GM18861 (cell line): ENCODE data around the gene GTPBP6.
A peak's percentile ranks its signal among the peaks of the same experiment; 100 is the strongest.
"Not testable (repeated sequence)": the region's sequence is repeated elsewhere in the genome, so short reads cannot be mapped to it uniquely, and the experiment has no call there.

Experiments
- ATAC-seq: cut with Tn5 transposase; IDR thresholded peaks from one replicate; pipeline ENCODE4 v1.9.1; 2021; ENCODE audit not compliant: unreplicated experiment

GTPBP6 gene

GRCh38 chrX:295136-295535 is 23.5 kb downstream of the GTPBP6 start:
- ATAC-seq: no peak

- no peak for ATAC-seq
Observed at GRCh38 chrX:292900-293897, 25.4 kb downstream of the GTPBP6 start.

GRCh38 chrX:291411-291901 is 27.1 kb downstream of the GTPBP6 start:
- no peak for ATAC-seq

- ATAC-seq: no peak
Observed at GRCh38 chrX:290476-291166, 28.0 kb downstream of the GTPBP6 start.

- no peak for ATAC-seq
Observed at GRCh38 chrX:288561-288991, 30.0 kb downstream of the GTPBP6 start.

- ATAC-seq: no peak
Observed at GRCh38 chrX:287670-288069, 30.9 kb downstream of the GTPBP6 start.

- ATAC-seq: no peak
Observed at GRCh38 chrX:285076-285677, 33.4 kb downstream of the GTPBP6 start.

GRCh38 chrX:283115-283845 is 35.3 kb downstream of the GTPBP6 start:
- peak; percentile 95 for ATAC-seq

GRCh38 chrX:282000-282681 is 36.5 kb downstream of the GTPBP6 start:
- not testable (repeated sequence) for ATAC-seq

- ATAC-seq: no peak
Observed at GRCh38 chrX:281166-281999, 37.2 kb downstream of the GTPBP6 start, which contains the start of gene PLCXD1. Gene PLCXD1, plus strand, starts transcription at chrX:281381. Its CDS starts 2,807 bp downstream, at chrX:284188.

GRCh38 chrX:280722-281121 is 37.9 kb downstream of the GTPBP6 start:
- not testable (repeated sequence) for ATAC-seq

- ATAC-seq: not testable (repeated sequence)
Observed at GRCh38 chrX:279757-280604, 38.6 kb downstream of the GTPBP6 start.

GRCh38 chrX:276581-277201 is 41.9 kb downstream of the GTPBP6 start:
- ATAC-seq: peak; percentile 32

GRCh38 chrX:275967-276580 is 42.5 kb downstream of the GTPBP6 start:
- peak; percentile 77 for ATAC-seq

GRCh38 chrX:275476-275966 is 43.1 kb downstream of the GTPBP6 start:
- no peak for ATAC-seq

- no peak for ATAC-seq
Observed at GRCh38 chrX:274904-275475, 43.6 kb downstream of the GTPBP6 start.
